ENCODE results near the gene FBXL13. TPM values are rescaled to one million over a fixed set of nuclear protein-coding genes. Genes with fewer than 3 reads are reported as not detected.

The FBXL13 gene
- total and polyA plus RNA-seq, 8 donors = 0.42 to 2.4 (median 1.4) TPM

- no peak for ATAC-seq
- Histone ChIP-seq H3K4me3 (no peak overlapping the region), H3K27ac (no peak overlapping the region), H3K36me3 (no peaks in the 10 kb centered on the region), H3K27me3 (no peaks in the 10 kb centered on the region), H3K9me3 (no peaks in the 10 kb centered on the region), H3K4me1 (no peaks in the 10 kb centered on the region)
- no peak for TF ChIP-seq CTCF (IDR thresholded peaks at IDR 0.05)
- FAIRE-seq = no peak
- intact Hi-C loops (cut with DNase I) = no loop called here
- DNase-seq = no peak
Measured at GRCh38 chr7:102953406-102953805, 121.2 kb downstream of the FBXL13 start.

- TF ChIP-seq CTCF (IDR thresholded peaks at IDR 0.05) = no peak
- no peak for DNase-seq
- intact Hi-C loops (cut with DNase I) = no loop called here
- no peak overlapping the region for H3K4me3 ChIP-seq
- no peaks in the 10 kb centered on the region for H3K27me3 ChIP-seq
- no peaks in the 10 kb centered on the region for H3K4me1 ChIP-seq
- no peak for FAIRE-seq
- H3K9me3 ChIP-seq = no peaks in the 10 kb centered on the region
- H3K36me3 ChIP-seq = no peaks in the 10 kb centered on the region
- no peak overlapping the region for H3K27ac ChIP-seq
- ATAC-seq = no peak
- 92% methylated on average over 3 of the region's 3 CpGs for WGBS, 2 donors
Measured at GRCh38 chr7:102951839-102952238, 122.8 kb downstream of the FBXL13 start.

- Histone ChIP-seq H3K9me3 (no peaks in the 10 kb centered on the region), H3K4me1 (no peaks in the 10 kb centered on the region), H3K4me3 (no peak overlapping the region), H3K27ac (no peak overlapping the region), H3K36me3 (no peaks in the 10 kb centered on the region), H3K27me3 (no peaks in the 10 kb centered on the region)
- ATAC-seq (no peak), FAIRE-seq (no peak), DNase-seq (no peak)
- WGBS, 2 donors = 90 to 95% methylated on average over 4 of the region's 4 CpGs
- TF ChIP-seq CTCF (IDR thresholded peaks at IDR 0.05) = no peak
- intact Hi-C loops (cut with DNase I) = no loop called here
Measured at GRCh38 chr7:102944241-102944640, 130.4 kb downstream of the FBXL13 start.

GRCh38 chr7:102943423-102944169 lies 131.0 kb downstream of the FBXL13 start:
- H3K4me1 ChIP-seq = peaks cover 0 to 2% (median 0%) of the 10 kb centered on the region in 3 donors
- ATAC-seq (no peak), DNase-seq (no peak), FAIRE-seq (no peak)
- no peaks in the 10 kb centered on the region for H3K36me3 ChIP-seq
- no peak overlapping the region for H3K4me3 ChIP-seq
- H3K27me3 ChIP-seq = no peaks in the 10 kb centered on the region
- H3K9me3 ChIP-seq = no peaks in the 10 kb centered on the region
- intact Hi-C loops (cut with DNase I) = no loop called here
- 83 to 86% methylated on average over 5 of the region's 5 CpGs for WGBS, 2 donors
- no peak for TF ChIP-seq CTCF (IDR thresholded peaks at IDR 0.05)
- H3K27ac ChIP-seq = no peak overlapping the region

GRCh38 chr7:102942868-102943267 lies 131.7 kb downstream of the FBXL13 start:
- intact Hi-C loops (cut with DNase I) = no loop called here
- no peak overlapping the region for H3K27ac ChIP-seq
- H3K36me3 ChIP-seq = no peaks in the 10 kb centered on the region
- TF ChIP-seq CTCF (IDR thresholded peaks at IDR 0.05) = no peak
- no peak for DNase-seq
- H3K4me1 ChIP-seq = peaks cover 0 to 9% (median 6%) of the 10 kb centered on the region in 3 donors
- ATAC-seq = no peak
- WGBS, 2 donors = 90 to 97% methylated on average over 1 of the region's 1 CpG
- no peak overlapping the region for H3K4me3 ChIP-seq
- H3K9me3 ChIP-seq = no peaks in the 10 kb centered on the region
- FAIRE-seq = no peak
- no peaks in the 10 kb centered on the region for H3K27me3 ChIP-seq
